Erythroblast (primary cell): ENCODE data around the gene UCHL5.

Source experiments
- GATA1 ChIP-seq: IDR thresholded peaks from 2 replicates; pipeline ENCODE4 v1.6.1; 2011; ENCODE audit warnings: low read depth, mild to moderate bottlenecking, control low read depth, low read length, moderate library complexity
- POLR2A ChIP-seq: IDR thresholded peaks from 2 replicates; pipeline ENCODE4 v1.6.1; 2011; ENCODE audit warnings: mild to moderate bottlenecking, low read length

GRCh38 chr1:193086342-193086741 is 27.2 kb upstream of the UCHL5 start:
- TF ChIP-seq POLR2A (no peak), GATA1 (no peak)
